Vagina (tissue), 2 donors: ENCODE measurements around the gene FEM1B. TPM values are rescaled to one million over a fixed set of nuclear protein-coding genes. Genes with fewer than 3 reads are reported as not detected.
A peak's percentile ranks its signal among the peaks of the same experiment; 100 is the strongest.

Source experiments
- DNase-seq, 2 donors: peaks; one replicate each; pipeline ENCODE4 v3.0.0-alpha.2; 2017; ENCODE audit errors: extremely low spot score in 2 of 2
- H3K27ac ChIP-seq: fragments of 200-600 bp; sonication (generic); one replicate; pipeline ENCODE4 v1.5.1; 2019
- H3K27me3 ChIP-seq: fragments of 200-600 bp; sonication (generic); one replicate; pipeline ENCODE4 v1.5.1; 2019
- H3K36me3 ChIP-seq, 2 donors: fragments of 200-600 bp; sonication (generic); one replicate each; pipeline ENCODE4 v1.5.1; 2017 to 2019
- H3K4me1 ChIP-seq: fragments of 200-600 bp; sonication (generic); one replicate; pipeline ENCODE4 v1.5.1; 2019
- H3K4me3 ChIP-seq, 2 donors: fragments of 200-600 bp; sonication (generic); 1 replicate in 1 of 2; 2 replicates in 1 of 2; pipeline ENCODE4 v1.5.1; 2016 to 2019
- H3K9me3 ChIP-seq: fragments of 200-600 bp; sonication (generic); one replicate; pipeline ENCODE4 v1.5.1; 2019
- CTCF ChIP-seq, 3 experiments: fragments of 450-650 bp in 2 of 3; fragments of 200-600 bp in 1 of 3; sonication (generic) in 1 of 3; IDR thresholded peaks; one replicate each; pipeline ENCODE4 v1.5.1; 2017 to 2019; ENCODE audit warnings: antibody characterized with exemption in 3 of 3, mild to moderate bottlenecking in 2 of 3, moderate library complexity in 2 of 3
- POLR2A ChIP-seq, 2 donors: fragments of 450-650 bp; IDR thresholded peaks; one replicate each; pipeline ENCODE4 v1.6.1; 2017; ENCODE audit warnings: antibody characterized with exemption in 2 of 2, mild to moderate bottlenecking in 2 of 2, moderate library complexity in 2 of 2
- POLR2AphosphoS5 ChIP-seq, 2 donors: sonication (generic); formaldehyde crosslinking; IDR thresholded peaks; one replicate each; pipeline ENCODE4 v1.9.0; 2017; ENCODE audit warnings: antibody characterized with exemption in 2 of 2, mild to moderate bottlenecking in 2 of 2, low read depth in 1 of 2; ENCODE audit not compliant: insufficient read depth in 1 of 2
- intact Hi-C: fragments of 100-400 bp; cut with DNase I; formaldehyde crosslinking; loops from one replicate; pipeline ENCODE4 v1.15.1; 2023
- total RNA-seq: library from RNA; depleted of rRNA; stranded (reverse); fragments of >200 nt; gene quantifications from one replicate; pipeline ENCODE4 v1.2.3, GENCODE V29; 2016

FEM1B gene
- total RNA-seq, 1 donor from 2014 or later, result 38.3 TPM

DNA sequence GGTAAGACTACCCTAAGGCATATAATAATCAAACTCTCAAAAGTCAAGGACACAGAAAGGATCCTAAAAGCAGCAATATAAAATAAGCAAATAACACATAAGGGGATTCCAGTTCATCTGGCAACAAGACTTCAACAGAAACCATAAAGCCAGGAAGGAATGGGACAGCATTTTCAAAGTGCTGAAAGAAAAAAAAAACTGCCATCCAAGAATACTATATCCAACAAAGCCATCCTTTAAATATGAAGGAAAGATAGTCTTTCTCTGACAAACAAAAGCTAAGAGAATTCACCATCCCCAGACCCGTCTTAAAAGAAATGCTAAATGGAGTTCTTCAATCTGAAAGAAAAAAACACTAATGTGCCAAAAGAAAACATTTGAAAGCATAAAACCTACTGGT lies 33.3 kb upstream of the FEM1B start:
- TF ChIP-seq POLR2AphosphoS5 (IDR thresholded peaks at IDR 0.05; ENCODE audit: insufficient read depth in 1 of 2, low read depth in 1 of 2) (no peak), POLR2A (IDR thresholded peaks at IDR 0.05) (no peak), CTCF (IDR thresholded peaks at IDR 0.05) (no peak)
- Histone ChIP-seq H3K9me3 (no peaks in the 10 kb centered on the region), H3K27me3 (no peaks in the 10 kb centered on the region)

DNA sequence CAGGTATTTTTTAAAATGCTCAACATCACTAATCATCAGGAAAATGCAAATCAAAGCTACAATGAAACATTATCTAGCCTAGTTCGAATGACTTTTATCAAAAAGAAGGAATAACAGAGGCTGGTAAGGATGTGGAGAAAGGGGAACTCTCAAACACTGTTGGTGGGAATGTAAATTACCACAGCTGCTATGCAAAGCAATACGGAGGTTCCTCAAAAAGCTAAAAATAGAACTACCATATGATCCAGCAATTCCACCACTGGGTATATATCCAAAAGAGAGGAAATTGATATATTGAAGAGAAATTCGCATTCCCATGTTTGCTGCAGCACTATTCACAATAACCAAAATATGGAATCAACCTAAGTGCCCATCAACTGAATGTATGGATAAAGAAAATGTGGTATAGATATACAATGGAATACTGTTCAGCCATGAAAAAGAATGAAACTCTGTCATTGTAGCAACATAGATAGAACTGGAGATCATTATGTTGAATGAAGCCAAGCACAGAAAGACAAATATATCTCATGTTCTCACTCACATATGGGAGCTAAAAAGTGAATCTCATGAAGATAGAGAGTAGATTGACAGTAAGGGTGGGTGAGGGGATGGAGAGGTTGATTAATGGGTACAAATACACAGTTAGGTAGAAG lies 28.4 kb upstream of the FEM1B start:
- Histone ChIP-seq H3K27me3 (no peaks in the 10 kb centered on the region), H3K4me3 (no peak overlapping the region), H3K4me1 (peaks cover 7% of the 10 kb centered on the region), H3K27ac (no peak overlapping the region), H3K9me3 (no peaks in the 10 kb centered on the region), H3K36me3 (no peaks in the 10 kb centered on the region)
- DNase-seq, result no peak
- intact Hi-C loops, result no loop called here
- TF ChIP-seq POLR2A (IDR thresholded peaks at IDR 0.05) (no peak), CTCF (IDR thresholded peaks at IDR 0.05) (no peak), POLR2AphosphoS5 (IDR thresholded peaks at IDR 0.05; ENCODE audit: insufficient read depth in 1 of 2, low read depth in 1 of 2) (no peak)

More for the DNA sequence above, 33.3 kb upstream of the FEM1B start:
- Histone ChIP-seq H3K27ac (no peak overlapping the region), H3K36me3 (no peaks in the 10 kb centered on the region), H3K4me3 (no peak overlapping the region), H3K4me1 (no peaks in the 10 kb centered on the region)
- intact Hi-C loops, result no loop called here
- no peak for DNase-seq

- TF ChIP-seq POLR2A (IDR thresholded peaks at IDR 0.05) (no peak), POLR2AphosphoS5 (IDR thresholded peaks at IDR 0.05; ENCODE audit: insufficient read depth in 1 of 2, low read depth in 1 of 2) (peak in 1 of 2 donors; percentile 83), CTCF (IDR thresholded peaks at IDR 0.05) (peak; percentile 77 to 89 (median 85))
Measured at GRCh38 chr15:68252925-68253534, 24.5 kb upstream of the FEM1B start.

DNA sequence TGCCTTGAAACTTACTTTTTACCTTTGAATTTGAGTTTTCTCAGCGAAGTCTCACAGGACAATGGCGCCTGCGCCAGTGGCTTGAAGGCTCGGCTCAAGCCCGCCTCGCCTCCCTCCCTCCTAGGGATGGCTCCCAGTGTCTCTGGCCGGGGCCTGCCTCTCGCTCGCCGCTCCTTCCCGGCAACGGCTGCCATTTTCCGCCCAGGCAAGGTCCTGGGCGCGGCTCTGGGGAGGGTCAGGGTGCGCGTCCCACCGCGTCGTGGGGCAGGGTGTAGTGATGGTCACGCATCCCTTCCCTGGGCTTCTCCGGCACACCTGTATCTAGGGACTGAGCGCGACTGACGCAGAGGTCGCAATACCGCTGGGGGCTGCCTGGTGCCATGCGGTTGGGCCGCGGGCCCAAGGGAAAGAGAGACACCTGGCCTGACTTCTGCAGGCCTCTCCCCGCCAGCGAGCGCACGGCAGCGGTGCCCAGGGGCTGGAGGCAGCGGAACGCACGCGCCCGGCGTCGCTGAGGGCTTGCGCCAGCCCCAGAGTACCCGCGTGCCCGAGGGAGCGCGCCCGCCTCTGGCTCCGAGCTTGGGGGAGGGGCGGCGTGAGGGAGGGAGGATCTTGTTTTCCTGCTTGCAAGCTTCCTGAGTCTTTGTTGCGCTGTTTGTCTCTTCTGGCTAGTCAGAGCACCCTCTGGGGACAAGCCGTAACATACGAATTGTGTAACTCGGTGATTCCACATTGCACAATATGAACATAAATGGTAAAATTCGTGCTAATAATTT lies 20.7 kb upstream of the FEM1B start:
- Histone ChIP-seq H3K9me3 (no peaks in the 10 kb centered on the region), H3K4me3 (peak overlapping the region; percentile 51 to 71), H3K27me3 (no peaks in the 10 kb centered on the region), H3K36me3 (no peaks in the 10 kb centered on the region), H3K27ac (peak overlapping the region; percentile 93), H3K4me1 (peaks cover 24% of the 10 kb centered on the region)
- TF ChIP-seq POLR2A (IDR thresholded peaks at IDR 0.05) (peak in 1 of 2 donors; percentile 70), CTCF (IDR thresholded peaks at IDR 0.05) (no peak), POLR2AphosphoS5 (IDR thresholded peaks at IDR 0.05; ENCODE audit: insufficient read depth in 1 of 2, low read depth in 1 of 2) (peak; percentile 95 to 98)
- DNase-seq, result no peak
- intact Hi-C loops, result loop anchor here (10.0 kb wide), 1 partner anchor 48 kb away; no protein-coding TSS in a partner anchor

More at GRCh38 chr15:68252925-68253534, 24.5 kb upstream of the FEM1B start:
- no peak overlapping the region for H3K4me3 ChIP-seq
- DNase-seq, result no peak
- peaks cover 24% of the 10 kb centered on the region for H3K4me1 ChIP-seq
- peak overlapping the region; percentile 17 for H3K27ac ChIP-seq
- no peaks in the 10 kb centered on the region for H3K9me3 ChIP-seq
- intact Hi-C loops, result loop anchor here (10.0 kb wide), 1 partner anchor 52 kb away; no protein-coding TSS in a partner anchor
- no peaks in the 10 kb centered on the region for H3K36me3 ChIP-seq
- H3K27me3 ChIP-seq, result no peaks in the 10 kb centered on the region
